ENCODE results near the gene CDH4.

DNA sequence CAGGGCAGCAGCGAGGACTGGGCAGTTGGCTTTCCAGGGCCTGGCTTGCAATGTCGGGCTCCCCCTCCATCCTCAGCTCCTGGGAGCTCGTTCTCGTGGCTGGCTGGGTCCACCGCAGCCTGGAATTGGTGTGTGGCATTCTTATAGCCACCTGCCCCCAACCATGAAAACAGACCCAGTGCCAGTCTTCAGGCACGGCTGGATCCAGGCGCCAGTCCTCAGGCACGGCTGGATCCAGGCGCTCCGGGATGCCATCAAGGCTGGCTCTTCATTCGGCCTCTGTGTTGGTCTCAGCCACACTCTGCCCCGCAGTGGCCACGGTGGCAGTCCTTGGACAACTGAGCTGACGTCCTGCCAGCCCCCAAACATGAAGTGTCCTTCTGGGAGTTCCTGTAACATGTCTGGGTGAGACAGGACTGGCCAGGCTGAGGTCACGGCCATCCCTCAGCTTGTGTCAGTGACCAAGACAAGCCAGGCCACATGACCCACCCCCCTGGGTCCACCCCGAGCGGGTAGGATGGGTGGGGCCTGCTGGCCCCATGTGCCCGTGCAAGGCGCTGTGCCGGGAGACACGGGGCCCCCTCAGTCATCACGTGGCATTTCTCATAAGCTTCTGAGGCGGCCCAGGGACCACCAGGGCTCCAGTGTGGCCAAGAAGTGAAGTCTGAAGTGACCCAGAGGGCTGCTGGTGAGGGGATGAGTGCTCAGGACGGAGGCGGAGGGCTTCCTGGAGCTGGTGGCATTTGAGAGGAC, 714.6 kb downstream of the CDH4 start:
- no peak for TF ChIP-seq POLR2AphosphoS5 (IDR thresholded peaks at IDR 0.05)
- TF ChIP-seq, protein P1, sequence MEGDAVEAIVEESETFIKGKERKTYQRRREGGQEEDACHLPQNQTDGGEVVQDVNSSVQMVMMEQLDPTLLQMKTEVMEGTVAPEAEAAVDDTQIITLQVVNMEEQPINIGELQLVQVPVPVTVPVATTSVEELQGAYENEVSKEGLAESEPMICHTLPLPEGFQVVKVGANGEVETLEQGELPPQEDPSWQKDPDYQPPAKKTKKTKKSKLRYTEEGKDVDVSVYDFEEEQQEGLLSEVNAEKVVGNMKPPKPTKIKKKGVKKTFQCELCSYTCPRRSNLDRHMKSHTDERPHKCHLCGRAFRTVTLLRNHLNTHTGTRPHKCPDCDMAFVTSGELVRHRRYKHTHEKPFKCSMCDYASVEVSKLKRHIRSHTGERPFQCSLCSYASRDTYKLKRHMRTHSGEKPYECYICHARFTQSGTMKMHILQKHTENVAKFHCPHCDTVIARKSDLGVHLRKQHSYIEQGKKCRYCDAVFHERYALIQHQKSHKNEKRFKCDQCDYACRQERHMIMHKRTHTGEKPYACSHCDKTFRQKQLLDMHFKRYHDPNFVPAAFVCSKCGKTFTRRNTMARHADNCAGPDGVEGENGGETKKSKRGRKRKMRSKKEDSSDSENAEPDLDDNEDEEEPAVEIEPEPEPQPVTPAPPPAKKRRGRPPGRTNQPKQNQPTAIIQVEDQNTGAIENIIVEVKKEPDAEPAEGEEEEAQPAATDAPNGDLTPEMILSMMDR (IDR thresholded peaks at IDR 0.05), result no peak
- no peak for TF ChIP-seq POLR2A (IDR thresholded peaks at IDR 0.05)
- TF ChIP-seq EP300 (IDR thresholded peaks at IDR 0.05), result no peak
